MM.1S (cell line): ENCODE measurements around the gene NAALADL2.

Experiments
- CTCF ChIP-seq: fragments of 300-600 bp; sonication (generic); IDR thresholded peaks from 2 replicates; pipeline ENCODE4 v1.5.1; 2016; ENCODE audit warnings: antibody characterized with exemption, low read length, mixed read lengths
- EZH2 ChIP-seq: fragments of 300-600 bp; sonication (generic); optimal IDR thresholded peaks from 2 replicates; pipeline ENCODE3; 2017; ENCODE audit warnings: low read depth, mild to moderate bottlenecking, antibody characterized with exemption, low read length, mixed read lengths

GRCh38 chr3:175186511-175186910, 327.4 kb downstream of the NAALADL2 start:
- TF ChIP-seq EZH2 (no peak), CTCF (no peak)
